D721Med (cell line): ENCODE data around the gene SAT1.

ENCODE experiments used
- DNase-seq: peaks from one replicate; pipeline ENCODE4 v3.0.0; 2011; ENCODE audit warnings: low spot score; ENCODE audit not compliant: insufficient read length
- FAIRE-seq: peaks from 2 replicates; lab custom pipeline; 2011; peaks lifted over from hg19 to GRCh38; lab: Jason Lieb, UNC
- TF ChIP-seq, protein P1 (sequence below): IDR thresholded peaks from 2 replicates; pipeline ENCODE4 v1.5.1; 2012; ENCODE audit warnings: mild to moderate bottlenecking, control low read depth; ENCODE audit not compliant: insufficient read depth; ENCODE audit errors: missing control alignments

SAT1 gene

GRCh38 chrX:23787745-23788118 lies 4.8 kb downstream of the SAT1 start:
- TF ChIP-seq, protein P1, sequence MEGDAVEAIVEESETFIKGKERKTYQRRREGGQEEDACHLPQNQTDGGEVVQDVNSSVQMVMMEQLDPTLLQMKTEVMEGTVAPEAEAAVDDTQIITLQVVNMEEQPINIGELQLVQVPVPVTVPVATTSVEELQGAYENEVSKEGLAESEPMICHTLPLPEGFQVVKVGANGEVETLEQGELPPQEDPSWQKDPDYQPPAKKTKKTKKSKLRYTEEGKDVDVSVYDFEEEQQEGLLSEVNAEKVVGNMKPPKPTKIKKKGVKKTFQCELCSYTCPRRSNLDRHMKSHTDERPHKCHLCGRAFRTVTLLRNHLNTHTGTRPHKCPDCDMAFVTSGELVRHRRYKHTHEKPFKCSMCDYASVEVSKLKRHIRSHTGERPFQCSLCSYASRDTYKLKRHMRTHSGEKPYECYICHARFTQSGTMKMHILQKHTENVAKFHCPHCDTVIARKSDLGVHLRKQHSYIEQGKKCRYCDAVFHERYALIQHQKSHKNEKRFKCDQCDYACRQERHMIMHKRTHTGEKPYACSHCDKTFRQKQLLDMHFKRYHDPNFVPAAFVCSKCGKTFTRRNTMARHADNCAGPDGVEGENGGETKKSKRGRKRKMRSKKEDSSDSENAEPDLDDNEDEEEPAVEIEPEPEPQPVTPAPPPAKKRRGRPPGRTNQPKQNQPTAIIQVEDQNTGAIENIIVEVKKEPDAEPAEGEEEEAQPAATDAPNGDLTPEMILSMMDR = no peak
- DNase-seq (no peak), FAIRE-seq (no peak)

DNA sequence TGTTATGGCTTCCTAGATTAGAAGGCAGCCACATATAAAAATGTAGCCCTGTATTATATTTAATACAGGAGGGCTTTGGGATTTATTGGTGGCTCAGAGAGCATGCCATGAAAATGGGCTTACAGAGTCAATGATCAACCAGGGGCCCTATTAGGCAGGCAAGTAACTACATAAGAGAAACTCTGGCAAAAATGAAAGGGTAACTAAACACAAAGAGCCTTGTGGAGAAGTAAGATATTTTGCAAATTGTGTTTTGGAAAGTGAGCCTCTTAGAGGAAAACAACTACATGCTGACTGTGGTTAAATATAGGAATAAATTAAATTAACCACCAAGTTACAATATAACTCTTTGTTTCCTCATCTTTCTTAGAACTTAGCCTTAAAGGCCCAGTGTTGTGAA lies 5.5 kb downstream of the SAT1 start:
- FAIRE-seq (no peak), DNase-seq (no peak)
- TF ChIP-seq, protein P1 = no peak

- no peak for DNase-seq
- TF ChIP-seq, protein P1 = no peak
- no peak for FAIRE-seq
Measured at GRCh38 chrX:23788946-23789345, 6.0 kb downstream of the SAT1 start.

GRCh38 chrX:23789386-23790154 lies 6.6 kb downstream of the SAT1 start:
- TF ChIP-seq, protein P1 = no peak
- DNase-seq = no peak
- no peak for FAIRE-seq

DNA sequence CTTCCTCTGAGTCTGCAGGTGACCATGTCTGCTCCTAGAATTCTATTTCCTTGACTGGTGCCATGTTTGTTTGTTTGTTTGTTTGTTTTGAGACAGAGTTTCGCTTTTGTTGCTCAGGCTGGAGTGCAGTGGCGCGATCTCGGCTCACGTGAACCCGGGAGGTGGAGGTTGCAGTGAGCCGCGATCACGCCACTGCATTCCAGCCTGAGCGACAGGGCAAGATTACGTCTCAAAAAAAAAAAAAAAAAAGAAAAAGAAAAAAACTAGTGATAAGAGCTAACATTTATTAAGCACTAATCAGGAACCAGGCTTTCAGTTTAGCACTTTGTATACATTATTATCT lies 7.2 kb downstream of the SAT1 start:
- no peak for DNase-seq
- TF ChIP-seq, protein P1 = no peak
- FAIRE-seq = no peak

GRCh38 chrX:23792861-23793553 lies 10.0 kb downstream of the SAT1 start:
- TF ChIP-seq, protein P1 = no peak
- no peak for DNase-seq
- no peak for FAIRE-seq

DNA sequence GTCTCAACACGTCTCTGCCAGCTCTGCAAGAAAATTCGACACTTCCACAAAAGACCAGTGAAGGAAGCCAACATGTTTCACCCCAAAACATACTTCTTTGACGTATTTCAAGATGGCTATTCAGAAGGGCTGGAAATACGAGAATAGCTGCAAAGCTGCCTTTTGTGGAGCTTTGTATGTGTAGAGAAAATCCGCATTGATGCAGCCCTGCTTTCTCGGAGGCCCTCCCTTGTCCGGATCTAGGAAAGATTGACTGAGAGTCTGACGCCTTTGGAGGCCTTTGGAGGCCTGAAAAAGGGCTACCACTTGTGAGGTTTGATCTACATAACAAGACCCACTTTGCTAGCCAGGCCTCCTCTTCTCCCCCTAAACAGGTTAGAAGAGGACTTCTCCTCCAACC lies 12.2 kb downstream of the SAT1 start:
- FAIRE-seq (no peak), DNase-seq (no peak)
- TF ChIP-seq, protein P1 = no peak
